T47D (cell line): ENCODE measurements around the gene FAF1.

ENCODE experiments used
- DNase-seq, 2 experiments: peaks; one replicate each; pipeline versions ENCODE4 v3.0.0 to v3.0.0-alpha.2; 2011 to 2012; ENCODE audit warnings: low read depth in 1 of 2, low spot score in 1 of 2
- JUND ChIP-seq: IDR thresholded peaks from 2 replicates; pipeline ENCODE4 v1.6.1; 2012; ENCODE audit warnings: low read depth
- in situ Hi-C: cut with HindIII; loops from 2 replicates; pipeline ENCODE4 v1.10.0; 2016; ENCODE audit warnings: low sequenced_read_pairs, low pct_unique_long_range_greater_than_20kb

The FAF1 gene

GRCh38 chr1:50974618-50974935 is 14.5 kb upstream of the FAF1 start:
- no peak for TF ChIP-seq JUND
- DNase-seq = no peak
- in situ Hi-C loops = no loop called here

- in situ Hi-C loops = no loop called here
- DNase-seq = no peak
- no peak for TF ChIP-seq JUND
Measured at GRCh38 chr1:50973875-50974617, 14.0 kb upstream of the FAF1 start.

GRCh38 chr1:50973255-50973654 is 13.2 kb upstream of the FAF1 start:
- in situ Hi-C loops = no loop called here
- no peak for DNase-seq
- no peak for TF ChIP-seq JUND

DNA sequence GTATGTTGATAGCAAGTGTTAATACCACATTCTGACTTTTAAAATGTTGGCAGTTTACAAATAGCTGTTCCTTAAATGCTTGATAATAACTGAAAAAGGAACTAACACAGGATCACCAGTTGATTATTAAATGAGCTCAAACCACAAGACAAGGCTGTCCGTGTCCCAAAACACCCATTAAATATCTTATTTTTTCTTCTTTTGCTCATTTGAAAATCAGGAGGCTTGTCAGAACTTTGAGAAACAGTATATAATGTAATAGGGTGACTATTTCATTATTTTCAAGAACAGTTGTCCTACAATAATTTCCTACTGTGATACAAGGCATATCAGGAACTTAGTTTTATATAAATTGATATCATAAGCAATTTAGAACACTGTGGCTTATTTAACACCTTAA is 12.7 kb upstream of the FAF1 start:
- TF ChIP-seq JUND = no peak
- in situ Hi-C loops = no loop called here
- DNase-seq = no peak

DNA sequence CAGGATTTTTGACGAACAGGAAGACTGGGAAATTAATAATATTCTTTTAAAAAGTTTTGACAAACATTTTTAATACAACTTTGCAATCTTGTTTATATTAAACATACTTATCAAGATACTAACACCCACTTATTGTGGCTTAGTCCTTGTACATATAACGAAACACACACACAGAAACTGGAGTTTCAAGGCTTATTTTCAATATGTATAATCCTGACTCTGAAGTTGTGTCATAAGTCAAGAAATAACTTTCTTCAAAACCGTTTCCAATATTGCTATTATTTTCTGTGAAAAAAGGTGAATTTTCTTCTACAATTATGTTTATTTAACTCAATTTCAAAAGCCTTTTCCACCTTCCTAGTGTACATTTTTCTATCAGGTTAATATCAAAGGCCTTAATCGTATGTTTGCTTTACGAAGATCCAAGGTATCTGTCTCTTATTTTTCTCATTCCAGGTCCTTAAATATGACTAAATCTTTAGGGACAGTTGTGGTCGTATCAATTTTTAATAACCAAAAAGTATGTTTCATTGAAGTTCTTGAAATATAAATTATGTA is 11.8 kb upstream of the FAF1 start:
- DNase-seq = no peak
- TF ChIP-seq JUND = no peak
- in situ Hi-C loops = no loop called here

- no peak for TF ChIP-seq JUND
- no peak for DNase-seq
- in situ Hi-C loops = no loop called here
Measured at GRCh38 chr1:50970931-50971582, 11.0 kb upstream of the FAF1 start.

DNA sequence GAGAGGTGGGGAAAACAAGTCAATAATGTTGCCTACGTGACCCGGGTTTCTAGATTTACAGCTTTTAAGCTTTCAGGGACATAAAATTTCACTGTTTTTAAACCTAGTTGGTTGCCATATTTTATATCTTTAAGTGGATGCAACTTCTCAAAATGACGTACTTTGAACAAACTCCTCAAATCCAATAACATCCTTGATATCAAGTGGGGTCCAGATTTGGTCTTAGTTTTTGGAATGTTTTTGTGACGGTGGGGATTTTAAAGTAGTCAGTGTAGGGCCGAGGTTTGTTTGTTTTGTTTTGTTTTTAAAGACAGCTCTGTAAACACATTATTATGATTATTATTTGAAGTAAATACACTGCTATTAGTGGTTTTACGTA is 10.4 kb upstream of the FAF1 start:
- DNase-seq = no peak
- in situ Hi-C loops = no loop called here
- TF ChIP-seq JUND = no peak

DNA sequence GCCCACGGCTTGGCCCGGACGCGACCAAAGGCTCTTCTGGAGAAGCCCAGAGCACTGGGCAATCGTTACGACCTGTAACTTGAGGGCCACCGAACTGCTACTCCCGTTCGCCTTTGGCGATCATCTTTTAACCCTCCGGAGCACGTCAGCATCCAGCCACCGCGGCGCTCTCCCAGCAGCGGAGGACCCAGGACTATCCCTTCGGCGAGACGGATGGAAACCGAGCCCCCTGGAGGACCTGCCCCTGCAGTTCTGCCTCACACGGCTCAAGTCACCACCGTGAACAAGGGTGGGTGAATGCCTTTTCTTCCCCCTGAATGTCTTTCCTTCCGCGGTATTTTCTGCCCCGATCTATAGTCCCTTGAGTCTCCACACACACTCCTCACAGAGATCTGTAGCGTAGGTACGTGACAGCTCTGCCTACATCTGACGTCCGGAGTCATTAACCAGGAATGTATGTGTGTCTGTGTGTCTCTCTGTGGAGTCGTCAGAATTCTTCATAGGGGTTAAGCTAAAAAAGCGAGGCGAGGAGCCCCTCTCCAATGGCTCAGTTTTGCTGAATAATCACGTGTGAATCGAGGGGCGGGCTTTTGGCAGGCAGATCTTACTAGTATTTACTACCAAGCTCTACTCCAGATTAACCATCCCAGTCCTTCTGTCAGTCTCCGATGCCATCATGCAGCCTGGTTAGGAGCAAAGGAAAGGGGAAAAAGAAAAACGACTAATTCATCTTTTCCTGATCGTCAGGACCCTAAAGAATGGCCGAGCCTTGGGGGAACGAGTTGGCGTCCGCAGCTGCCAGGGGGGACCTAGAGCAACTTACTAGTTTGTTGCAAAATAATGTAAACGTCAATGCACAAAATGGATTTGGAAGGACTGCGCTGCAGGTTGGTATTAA is 9.8 kb upstream of the FAF1 start, which contains the start of gene CDKN2C:
CDKN2C (plus strand) TSS at position 635 of the 898 bp plus-strand sequence; CDS start at position 759, 124 bp downstream.
- peak; percentile 43 to 74 for DNase-seq
- no peak for TF ChIP-seq JUND
- in situ Hi-C loops = no loop called here

- TF ChIP-seq JUND = no peak
- peak in 1 of 2 experiments; percentile 49 for DNase-seq
- in situ Hi-C loops = no loop called here
Measured at GRCh38 chr1:50968821-50969610, 8.9 kb upstream of the FAF1 start.

DNA sequence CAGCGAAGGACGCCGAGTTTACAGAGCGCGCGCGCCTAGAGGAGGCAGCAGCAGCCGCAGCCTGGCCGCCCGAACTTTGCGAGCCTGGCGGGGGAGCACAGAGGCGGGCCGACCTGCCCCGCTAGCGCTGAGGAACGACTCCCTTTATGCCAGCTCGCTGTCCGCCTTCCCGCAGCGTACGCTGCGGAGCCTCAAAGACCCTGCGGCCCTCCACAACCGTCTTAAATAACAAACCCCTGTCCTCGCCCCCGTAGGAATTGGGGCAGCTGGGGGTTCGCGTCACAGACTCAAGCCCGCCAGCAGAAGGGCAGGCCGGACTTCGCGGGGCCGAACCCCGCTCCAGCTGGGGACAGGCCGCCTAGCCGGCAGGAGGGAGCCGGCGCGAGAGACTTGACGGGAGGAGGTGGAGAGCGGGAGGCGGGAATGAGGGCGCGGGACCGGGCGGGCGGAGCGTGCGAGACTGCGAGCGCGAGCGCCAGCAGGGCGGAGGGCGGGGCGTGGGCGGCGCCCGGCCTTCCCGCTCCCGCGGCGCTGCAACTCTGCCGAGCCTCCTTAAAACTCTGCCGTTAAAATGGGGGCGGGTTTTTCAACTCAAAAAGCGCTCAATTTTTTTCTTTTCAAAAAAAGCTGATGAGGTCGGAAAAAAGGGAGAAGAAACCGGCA is 8.2 kb upstream of the FAF1 start:
- DNase-seq = peak; percentile 79 to 93
- TF ChIP-seq JUND = no peak
- in situ Hi-C loops = no loop called here

- TF ChIP-seq JUND = no peak
- in situ Hi-C loops = no loop called here
- DNase-seq = no peak
Measured at GRCh38 chr1:50967416-50968157, 7.5 kb upstream of the FAF1 start.
